GM19438 (cell line): Measurements from ENCODE around the gene PXYLP1.

ENCODE experiments used
- ATAC-seq: cut with Tn5 transposase; IDR thresholded peaks from one replicate; pipeline ENCODE4 v1.9.1; 2021; ENCODE audit warnings: low read depth; ENCODE audit not compliant: unreplicated experiment

PXYLP1 gene

GRCh38 chr3:141227752-141228151 lies 3.9 kb upstream of the PXYLP1 start:
- ATAC-seq, result no peak

- ATAC-seq, result no peak
Observed at GRCh38 chr3:141228395-141228794, 3.2 kb upstream of the PXYLP1 start.

GRCh38 chr3:141229132-141229531 lies 2.5 kb upstream of the PXYLP1 start:
- no peak for ATAC-seq

GRCh38 chr3:141230293-141230692 lies 1.3 kb upstream of the PXYLP1 start:
- no peak for ATAC-seq

- peak; percentile 3 for ATAC-seq
Observed at GRCh38 chr3:141231952-141232823, 563 bp downstream of the PXYLP1 start.

GRCh38 chr3:141233457-141234161 lies 2.0 kb downstream of the PXYLP1 start:
- ATAC-seq, result no peak

GRCh38 chr3:141234283-141234682 lies 2.7 kb downstream of the PXYLP1 start:
- ATAC-seq, result no peak

GRCh38 chr3:141235661-141236171 lies 4.1 kb downstream of the PXYLP1 start:
- no peak for ATAC-seq

GRCh38 chr3:141236361-141236760 lies 4.7 kb downstream of the PXYLP1 start:
- no peak for ATAC-seq

GRCh38 chr3:141237701-141238521 lies 6.3 kb downstream of the PXYLP1 start:
- no peak for ATAC-seq

- ATAC-seq, result no peak
Observed at GRCh38 chr3:141239511-141240281, 8.1 kb downstream of the PXYLP1 start.

GRCh38 chr3:141240286-141240685 lies 8.7 kb downstream of the PXYLP1 start:
- ATAC-seq, result no peak

GRCh38 chr3:141240687-141241615 lies 9.3 kb downstream of the PXYLP1 start:
- ATAC-seq, result no peak

- ATAC-seq, result no peak
Observed at GRCh38 chr3:141241616-141242376, 10.2 kb downstream of the PXYLP1 start.

GRCh38 chr3:141242377-141243092 lies 10.9 kb downstream of the PXYLP1 start:
- no peak for ATAC-seq

- no peak for ATAC-seq
Observed at GRCh38 chr3:141243271-141243707, 11.7 kb downstream of the PXYLP1 start.

GRCh38 chr3:141246224-141246957 lies 14.8 kb downstream of the PXYLP1 start:
- no peak for ATAC-seq
